AG04450 (cell line): ENCODE data around the gene STXBP1. TPM values are rescaled to one million over a fixed set of nuclear protein-coding genes. Genes with fewer than 3 reads are reported as not detected.

Experiments
- CTCF ChIA-PET: fragments of 300-600, 350-600 bp; formaldehyde crosslinking; extraction: SDS; loops from one replicate; lab custom pipeline; 2022; ENCODE audit warnings: antibody characterized with exemption, inconsistent platforms; lab: Charles Lee
- POLR2A ChIA-PET: fragments of 350-600 bp; formaldehyde crosslinking; extraction: SDS; loops from one replicate; lab custom pipeline; 2021; ENCODE audit warnings: antibody characterized with exemption, inconsistent platforms; lab: Yijun Ruan, JAX
- DNase-seq: peaks from one replicate; pipeline ENCODE4 v3.0.0-alpha.2; 2011; ENCODE audit warnings: low read depth, low spot score
- H3K27ac ChIP-seq: one replicate; pipeline ENCODE4 v1.5.1; 2012; ENCODE audit warnings: low read depth, low read length, control low read depth
- H3K27me3 ChIP-seq: one replicate; pipeline ENCODE4 v1.6.0; 2012; ENCODE audit warnings: low read length; ENCODE audit not compliant: control insufficient read depth, insufficient read depth
- H3K4me3 ChIP-seq: 2 replicates; pipeline ENCODE4 v1.5.1; 2011; ENCODE audit warnings: mild to moderate bottlenecking, low read depth, low read length, control low read depth
- H3K9me3 ChIP-seq: 2 replicates; pipeline ENCODE4 v1.5.1; 2012; ENCODE audit warnings: low read length; ENCODE audit not compliant: control insufficient read depth, insufficient read depth
- CTCF ChIP-seq: IDR thresholded peaks from 2 replicates; pipeline ENCODE4 v1.5.1; 2011; ENCODE audit warnings: low read depth, low read length, control low read depth, inconsistent platforms
- polyA plus RNA-seq: library from polyadenylated mRNA; depleted of rRNA; stranded (reverse); fragments of >200 nt; gene quantifications from 2 replicates; pipeline ENCODE4 v1.2.3, GENCODE V29; 2011

STXBP1 gene
- polyA plus RNA-seq, 1 experiment: 19.8 TPM

- no peak for TF ChIP-seq CTCF
- Histone ChIP-seq H3K4me3 (no peak overlapping the region), H3K27me3 (no peaks in the 10 kb centered on the region), H3K27ac (no peak overlapping the region), H3K9me3 (no peaks in the 10 kb centered on the region; the same call in 1 of the 2 replicates)
- no peak for DNase-seq
- ChIA-PET POLR2A (interaction anchor here (0.7 to 1.2 kb wide), 3 partner anchors 11 to 104 kb away, joined by 3 to 5 read pairs (median 4); partner anchors contain the start of gene TOR2A), CTCF (interaction anchor here (2.0 kb wide), 1 partner anchor 18 kb away, joined by 21 read pairs; the partner anchor contains the start of gene TOR2A)
Observed at GRCh38 chr9:127716412-127716811, 104.3 kb downstream of the STXBP1 start.

GRCh38 chr9:127717766-127718165 lies 105.7 kb downstream of the STXBP1 start:
- Histone ChIP-seq H3K9me3 (no peaks in the 10 kb centered on the region; the same call in 1 of the 2 replicates), H3K27ac (no peak overlapping the region), H3K27me3 (no peaks in the 10 kb centered on the region), H3K4me3 (no peak overlapping the region)
- no peak for TF ChIP-seq CTCF
- ChIA-PET CTCF (interaction anchor here (0.6 kb wide), 1 partner anchor 17 kb away, joined by 4 read pairs; the partner anchor contains the start of gene TOR2A), POLR2A (no interaction called here)
- no peak for DNase-seq

GRCh38 chr9:127720031-127720864 lies 108.2 kb downstream of the STXBP1 start:
- CTCF ChIA-PET: interaction anchor here (1.9 kb wide), 1 partner anchor 14 kb away, joined by 9 read pairs; the partner anchor contains the start of gene TOR2A
- no peak for DNase-seq
- POLR2A ChIA-PET: no interaction called here
- H3K27ac ChIP-seq: no peak overlapping the region
- no peaks in the 10 kb centered on the region for H3K27me3 ChIP-seq
- TF ChIP-seq CTCF: no peak
- H3K4me3 ChIP-seq: no peak overlapping the region
- H3K9me3 ChIP-seq: no peaks in the 10 kb centered on the region; the same call in 1 of the 2 replicates

GRCh38 chr9:127720865-127721227 lies 108.8 kb downstream of the STXBP1 start:
- POLR2A ChIA-PET: no interaction called here
- H3K9me3 ChIP-seq: no peaks in the 10 kb centered on the region; the same call in 1 of the 2 replicates
- H3K4me3 ChIP-seq: no peak overlapping the region
- H3K27me3 ChIP-seq: no peaks in the 10 kb centered on the region
- DNase-seq: no peak
- CTCF ChIA-PET: no interaction called here
- no peak overlapping the region for H3K27ac ChIP-seq
- TF ChIP-seq CTCF: no peak

- TF ChIP-seq CTCF: no peak
- Histone ChIP-seq H3K27me3 (no peaks in the 10 kb centered on the region), H3K9me3 (no peaks in the 10 kb centered on the region; the same call in 1 of the 2 replicates), H3K27ac (no peak overlapping the region), H3K4me3 (no peak overlapping the region)
- CTCF ChIA-PET: interaction anchor here (1.0 kb wide), 1 partner anchor 13 kb away, joined by 4 read pairs; the partner anchor contains the start of gene TOR2A
- DNase-seq: no peak
- POLR2A ChIA-PET: no interaction called here
Observed at GRCh38 chr9:127721391-127721821, 109.3 kb downstream of the STXBP1 start.
